ENCODE data around the gene INTS1. TPM values are rescaled to one million over a fixed set of nuclear protein-coding genes. Genes with fewer than 3 reads are reported as not detected.

Gene INTS1
- total RNA-seq, 1 experiment from 2014 or later = 122 TPM

DNA sequence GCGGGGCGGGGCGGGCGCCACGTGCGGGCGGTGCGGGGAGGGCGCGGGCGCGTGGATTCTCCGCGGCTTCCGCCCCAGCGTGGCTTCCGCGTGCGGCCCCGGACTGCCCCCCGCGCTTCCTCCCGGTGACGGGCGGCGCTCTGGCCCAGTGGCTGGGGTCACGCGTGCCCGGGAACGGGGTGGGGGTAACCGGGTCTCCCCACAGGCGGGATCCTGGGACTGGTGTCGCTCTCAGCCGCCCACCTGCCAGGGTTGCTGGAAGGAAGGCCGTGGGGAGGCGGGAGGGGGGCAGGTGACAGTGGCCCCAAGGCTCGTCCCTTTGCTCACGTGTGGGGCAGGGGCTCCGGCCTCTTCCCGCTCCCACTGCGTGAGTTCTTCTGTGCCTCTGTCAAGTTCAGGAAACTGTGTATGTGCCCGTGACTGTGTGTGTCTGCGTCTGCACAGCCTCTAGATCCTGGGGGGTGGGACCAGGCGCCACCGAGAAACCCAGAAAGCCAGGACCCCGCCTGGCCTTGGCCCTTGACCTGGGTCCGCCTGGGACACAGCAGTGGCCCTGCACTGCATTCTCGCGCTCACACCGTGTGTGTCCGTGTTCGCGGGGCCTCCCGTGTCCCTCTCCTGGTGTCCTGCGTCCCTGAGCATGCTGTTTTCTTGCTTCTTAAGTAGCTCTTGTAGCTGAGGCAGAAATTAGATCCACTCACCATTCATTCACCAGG lies 27.2 kb upstream of the INTS1 start:
- H3K27me3 Mint-ChIP-seq (ENCODE audit: insufficient read depth, unreplicated experiment) = no peaks in the 10 kb centered on the region
- intact Hi-C loops (cut with micrococcal nuclease; ENCODE audit: unreplicated experiment) = no loop called here
- H3K4me1 Mint-ChIP-seq (ENCODE audit: low read depth, unreplicated experiment) = peaks cover 11% of the 10 kb centered on the region
- no TSS peak for BruUV-seq (replicated peaks)
- Histone ChIP-seq H3K4me1 (peaks cover 41% of the 10 kb centered on the region), H3K9me3 (no peaks in the 10 kb centered on the region), H3K4me3 (ENCODE audit: low read depth, low read length) (peak overlapping the region; percentile 71), H3K27me3 (replicated peaks; ENCODE audit: control insufficient read depth, insufficient read depth, low read length) (no peaks in the 10 kb centered on the region), H3K36me3 (ENCODE audit: control insufficient read depth, insufficient read depth, low read length) (no peaks in the 10 kb centered on the region; the same call in 1 of the 2 replicates)
- peaks cover 31% of the 10 kb centered on the region for H3K36me3 Mint-ChIP-seq (ENCODE audit: insufficient read depth, unreplicated experiment)
- CTCF ChIA-PET = no interaction called here
- TF ChIP-seq, protein P1, sequence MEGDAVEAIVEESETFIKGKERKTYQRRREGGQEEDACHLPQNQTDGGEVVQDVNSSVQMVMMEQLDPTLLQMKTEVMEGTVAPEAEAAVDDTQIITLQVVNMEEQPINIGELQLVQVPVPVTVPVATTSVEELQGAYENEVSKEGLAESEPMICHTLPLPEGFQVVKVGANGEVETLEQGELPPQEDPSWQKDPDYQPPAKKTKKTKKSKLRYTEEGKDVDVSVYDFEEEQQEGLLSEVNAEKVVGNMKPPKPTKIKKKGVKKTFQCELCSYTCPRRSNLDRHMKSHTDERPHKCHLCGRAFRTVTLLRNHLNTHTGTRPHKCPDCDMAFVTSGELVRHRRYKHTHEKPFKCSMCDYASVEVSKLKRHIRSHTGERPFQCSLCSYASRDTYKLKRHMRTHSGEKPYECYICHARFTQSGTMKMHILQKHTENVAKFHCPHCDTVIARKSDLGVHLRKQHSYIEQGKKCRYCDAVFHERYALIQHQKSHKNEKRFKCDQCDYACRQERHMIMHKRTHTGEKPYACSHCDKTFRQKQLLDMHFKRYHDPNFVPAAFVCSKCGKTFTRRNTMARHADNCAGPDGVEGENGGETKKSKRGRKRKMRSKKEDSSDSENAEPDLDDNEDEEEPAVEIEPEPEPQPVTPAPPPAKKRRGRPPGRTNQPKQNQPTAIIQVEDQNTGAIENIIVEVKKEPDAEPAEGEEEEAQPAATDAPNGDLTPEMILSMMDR (IDR thresholded peaks at IDR 0.05; ENCODE audit: insufficient read depth in 1 of 2, low read depth in 1 of 2, low read length in 1 of 2, severe bottlenecking in 1 of 2, unreplicated experiment in 1 of 2) = no peak
- H3K9me3 Mint-ChIP-seq (ENCODE audit: unreplicated experiment) = no peaks in the 10 kb centered on the region
- no peak for DNase-seq
- POLR2A ChIA-PET = interaction anchor here (0.6 kb wide), 1 partner anchor 122 kb away, joined by 7 read pairs; no protein-coding TSS in a partner anchor
- peak overlapping the region; percentile 92 for H3K4me3 Mint-ChIP-seq (ENCODE audit: unreplicated experiment)
- peak overlapping the region; percentile 95 for H3K27ac Mint-ChIP-seq (ENCODE audit: unreplicated experiment)

GRCh38 chr7:1530946-1531262 lies 26.7 kb upstream of the INTS1 start:
- no peak for DNase-seq
- BruUV-seq (replicated peaks) = no TSS peak
- Mint-ChIP-seq H3K36me3 (ENCODE audit: insufficient read depth, unreplicated experiment) (peaks cover 31% of the 10 kb centered on the region), H3K4me1 (ENCODE audit: low read depth, unreplicated experiment) (peaks cover 11% of the 10 kb centered on the region), H3K27me3 (ENCODE audit: insufficient read depth, unreplicated experiment) (no peaks in the 10 kb centered on the region), H3K27ac (ENCODE audit: unreplicated experiment) (no peak overlapping the region), H3K4me3 (ENCODE audit: unreplicated experiment) (peak overlapping the region; percentile 92), H3K9me3 (ENCODE audit: unreplicated experiment) (no peaks in the 10 kb centered on the region)
- CTCF ChIA-PET = no interaction called here
- intact Hi-C loops (cut with micrococcal nuclease; ENCODE audit: unreplicated experiment) = no loop called here
- Histone ChIP-seq H3K4me3 (ENCODE audit: low read depth, low read length) (peak overlapping the region; percentile 71), H3K36me3 (ENCODE audit: control insufficient read depth, insufficient read depth, low read length) (no peaks in the 10 kb centered on the region; the same call in 1 of the 2 replicates), H3K9me3 (no peaks in the 10 kb centered on the region), H3K4me1 (peaks cover 36% of the 10 kb centered on the region), H3K27me3 (replicated peaks; ENCODE audit: control insufficient read depth, insufficient read depth, low read length) (no peaks in the 10 kb centered on the region)
- TF ChIP-seq, protein P1 (IDR thresholded peaks at IDR 0.05; ENCODE audit: insufficient read depth in 1 of 2, low read depth in 1 of 2, low read length in 1 of 2, severe bottlenecking in 1 of 2, unreplicated experiment in 1 of 2) = no peak
- POLR2A ChIA-PET = interaction anchor here (0.6 kb wide), 1 partner anchor 121 kb away, joined by 7 read pairs; no protein-coding TSS in a partner anchor

GRCh38 chr7:1529383-1530116 lies 25.4 kb upstream of the INTS1 start:
- H3K4me1 ChIP-seq = peaks cover 30% of the 10 kb centered on the region
- H3K27me3 Mint-ChIP-seq (ENCODE audit: insufficient read depth, unreplicated experiment) = no peaks in the 10 kb centered on the region
- peaks cover 11% of the 10 kb centered on the region for H3K4me1 Mint-ChIP-seq (ENCODE audit: low read depth, unreplicated experiment)
- H3K36me3 ChIP-seq (ENCODE audit: control insufficient read depth, insufficient read depth, low read length) = no peaks in the 10 kb centered on the region
- DNase-seq = no peak
- POLR2A ChIA-PET = no interaction called here
- peaks cover 23% of the 10 kb centered on the region for H3K36me3 Mint-ChIP-seq (ENCODE audit: insufficient read depth, unreplicated experiment)
- H3K4me3 ChIP-seq (ENCODE audit: low read depth, low read length) = peak overlapping the region; percentile 71; the same call in 1 of the 2 replicates
- CTCF ChIA-PET = no interaction called here
- no peaks in the 10 kb centered on the region for H3K9me3 ChIP-seq
- intact Hi-C loops (cut with micrococcal nuclease; ENCODE audit: unreplicated experiment) = no loop called here
- H3K4me3 Mint-ChIP-seq (ENCODE audit: unreplicated experiment) = peak overlapping the region; percentile 65
- H3K9me3 Mint-ChIP-seq (ENCODE audit: unreplicated experiment) = no peaks in the 10 kb centered on the region
- BruUV-seq (replicated peaks) = no TSS peak
- H3K27ac Mint-ChIP-seq (ENCODE audit: unreplicated experiment) = peak overlapping the region; percentile 67
- TF ChIP-seq, protein P1 (IDR thresholded peaks at IDR 0.05; ENCODE audit: insufficient read depth in 1 of 2, low read depth in 1 of 2, low read length in 1 of 2, severe bottlenecking in 1 of 2, unreplicated experiment in 1 of 2) = no peak
- no peaks in the 10 kb centered on the region for H3K27me3 ChIP-seq (replicated peaks; ENCODE audit: control insufficient read depth, insufficient read depth, low read length)
